Ramos (cell line): Measurements from ENCODE around the gene OR1B1.
"Not testable (repeated sequence)": the region's sequence is repeated elsewhere in the genome, so short reads cannot be mapped to it uniquely, and the experiment has no call there.

ENCODE experiments used
- in situ Hi-C: fragments of 300-500 bp; cut with MboI; formaldehyde crosslinking; loops from one replicate; pipeline ENCODE4 v1.14.3; 2022; ENCODE audit warnings: low sequenced_read_pairs; ENCODE audit not compliant: unreplicated experiment

Gene OR1B1

DNA sequence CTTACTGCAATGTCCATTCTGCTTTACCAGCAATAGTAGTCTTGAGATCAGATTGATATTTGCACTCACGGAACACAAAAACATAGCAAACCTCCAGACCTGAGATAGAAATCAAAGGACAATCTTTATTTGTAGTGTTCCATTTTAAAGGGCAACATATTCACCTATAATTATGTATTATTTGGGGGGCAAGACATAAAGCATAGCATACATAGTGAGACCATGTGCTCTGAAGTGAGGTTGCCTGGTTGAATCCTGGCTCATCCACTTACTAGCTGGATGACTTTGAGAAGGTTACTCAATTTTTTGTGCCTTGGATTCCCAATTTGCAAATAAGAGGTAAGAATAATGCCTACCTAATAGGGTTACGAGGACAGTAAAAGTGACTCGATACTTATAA, at the start of gene OR1B1:
OR1B1 (minus strand) TSS at position 101 of the 400 bp plus-strand sequence.
- in situ Hi-C loops = no loop called here

DNA sequence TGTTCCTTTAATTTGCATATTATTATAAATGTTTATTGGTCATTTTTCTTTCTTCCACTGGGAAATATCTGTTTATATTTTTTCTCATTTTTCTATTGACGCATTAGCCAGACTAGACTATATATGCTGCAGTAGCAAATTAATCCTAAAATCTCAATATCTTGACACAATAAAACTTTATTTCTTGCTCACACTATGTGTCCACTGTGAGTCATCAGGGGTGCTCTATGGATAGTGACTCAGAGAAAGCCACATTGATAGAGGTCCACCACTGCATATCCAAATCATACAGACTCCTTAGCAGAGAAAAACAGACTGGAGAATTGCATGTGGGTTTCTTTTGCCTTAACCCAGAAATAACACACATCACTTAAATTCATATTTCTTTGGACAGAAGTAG, 38.3 kb upstream of the OR1B1 start:
- in situ Hi-C loops = no loop called here

DNA sequence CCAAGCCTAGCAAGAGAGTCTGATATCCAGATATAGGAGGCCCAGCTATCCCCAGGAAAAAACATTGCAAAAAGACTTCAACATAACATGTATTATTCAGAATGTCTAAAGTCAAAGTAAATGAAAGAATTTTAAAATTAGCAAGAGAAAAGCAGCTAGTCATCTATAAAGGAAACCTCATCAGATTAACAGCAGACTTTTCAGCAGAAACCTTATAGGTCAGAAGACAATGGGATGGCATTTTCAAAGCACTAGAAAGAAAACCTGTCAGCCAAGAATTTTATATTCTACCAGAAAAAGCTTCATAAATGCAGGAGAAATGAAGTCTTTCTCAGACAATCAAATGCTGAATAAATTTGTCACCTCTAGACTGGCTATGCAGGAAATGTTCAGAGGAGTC, 27.4 kb upstream of the OR1B1 start:
- in situ Hi-C loops = no loop called here

DNA sequence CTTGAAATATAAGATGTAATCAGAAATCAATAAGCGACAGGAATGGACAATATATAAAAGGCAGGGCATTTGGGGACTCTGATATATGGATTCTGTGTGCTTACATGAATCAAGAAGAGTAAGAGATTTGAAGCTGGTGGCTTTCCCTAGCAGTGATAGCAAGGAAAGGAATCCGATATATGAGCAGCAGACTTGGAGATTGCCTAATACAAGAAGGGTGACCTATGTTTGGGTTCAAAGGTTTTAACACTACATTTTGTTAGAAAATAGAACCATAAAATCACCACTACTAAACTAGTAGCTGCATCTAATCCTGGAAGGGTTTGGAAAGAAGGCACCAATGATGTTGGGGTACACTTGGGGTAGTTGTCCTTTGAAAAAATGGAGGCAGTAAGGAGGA, 15.1 kb upstream of the OR1B1 start:
- in situ Hi-C loops = no loop called here

DNA sequence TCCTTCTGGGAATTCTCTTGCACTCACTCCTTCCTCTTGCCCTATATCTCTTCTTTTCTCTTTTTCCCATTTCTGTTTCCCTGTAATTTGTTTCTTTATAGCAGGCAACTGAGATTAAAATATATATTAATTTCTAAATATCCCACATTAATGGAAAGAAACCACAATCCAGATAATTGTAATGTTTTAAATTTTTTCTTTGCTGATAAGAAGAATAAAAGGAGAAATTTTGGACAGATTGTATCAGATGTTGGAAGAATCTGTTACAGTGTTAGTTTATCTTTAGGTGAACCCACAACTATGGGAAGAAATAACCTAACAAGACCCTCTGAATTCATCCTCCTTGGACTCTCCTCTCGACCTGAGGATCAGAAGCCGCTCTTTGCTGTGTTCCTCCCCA, 4.0 kb upstream of the OR1B1 start, which contains the start of gene OR1L1:
OR1L1 (plus strand) TSS at position 301 of the 400 bp plus-strand sequence; CDS start at position 301, 0 bp downstream.
- in situ Hi-C loops = no loop called here

DNA sequence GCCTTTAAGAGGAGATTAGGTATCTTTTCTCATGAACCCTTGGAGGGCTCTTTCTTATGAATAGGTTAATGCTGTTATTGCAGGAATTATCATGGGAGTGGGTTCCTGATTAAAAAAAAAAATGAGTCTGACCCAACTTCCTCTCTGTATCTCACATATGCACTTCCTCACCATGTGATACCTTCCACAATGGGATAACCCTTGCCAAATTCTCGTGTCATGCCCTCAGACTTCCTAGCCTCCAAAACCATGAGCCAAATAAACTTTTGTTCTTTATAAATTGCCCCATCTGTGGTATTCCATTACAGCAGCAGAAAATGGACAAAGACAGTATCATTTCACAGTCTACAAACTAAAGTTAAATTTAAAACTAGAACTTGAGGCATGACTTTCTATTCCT, 1.0 kb downstream of the OR1B1 start:
- in situ Hi-C loops = no loop called here

DNA sequence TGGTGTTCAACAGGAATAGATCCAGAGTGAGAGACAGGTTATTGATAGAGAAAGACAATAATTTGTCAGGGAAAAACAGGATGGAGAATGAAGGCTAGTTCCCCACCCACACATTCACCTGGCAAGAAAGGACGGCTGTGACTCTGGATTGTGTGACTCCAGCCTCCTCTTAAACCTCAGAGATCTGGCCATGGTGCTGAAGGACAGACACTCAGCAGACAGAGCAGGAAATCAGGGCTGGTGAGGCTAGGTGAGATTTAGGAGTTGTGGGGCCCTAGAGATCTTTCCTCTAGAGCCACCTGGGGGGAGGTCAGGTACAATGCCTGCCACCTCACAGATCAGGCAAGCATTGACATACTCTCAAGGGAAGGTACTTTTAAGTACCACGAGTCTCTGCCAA, 15.2 kb downstream of the OR1B1 start:
- in situ Hi-C loops = no loop called here

DNA sequence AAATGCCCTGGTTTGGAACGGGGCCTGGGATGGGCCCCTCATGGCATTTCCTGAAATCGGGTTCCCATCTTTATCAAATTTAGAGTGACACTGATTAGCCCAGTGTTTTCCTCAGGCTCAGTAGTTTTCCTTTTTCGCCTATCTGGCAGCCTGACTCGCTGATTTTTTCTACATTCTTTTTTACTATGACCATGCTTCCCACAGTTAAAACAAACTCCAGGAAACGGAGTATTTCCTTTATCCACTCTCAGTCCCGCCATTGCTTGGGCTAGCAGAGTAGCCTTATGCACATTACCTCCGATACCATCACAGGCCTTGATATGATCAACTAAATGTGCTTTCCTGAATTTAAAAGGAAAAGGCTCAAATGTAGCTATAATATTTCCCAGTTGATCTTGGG, 37.4 kb downstream of the OR1B1 start:
- in situ Hi-C loops = no loop called here

DNA sequence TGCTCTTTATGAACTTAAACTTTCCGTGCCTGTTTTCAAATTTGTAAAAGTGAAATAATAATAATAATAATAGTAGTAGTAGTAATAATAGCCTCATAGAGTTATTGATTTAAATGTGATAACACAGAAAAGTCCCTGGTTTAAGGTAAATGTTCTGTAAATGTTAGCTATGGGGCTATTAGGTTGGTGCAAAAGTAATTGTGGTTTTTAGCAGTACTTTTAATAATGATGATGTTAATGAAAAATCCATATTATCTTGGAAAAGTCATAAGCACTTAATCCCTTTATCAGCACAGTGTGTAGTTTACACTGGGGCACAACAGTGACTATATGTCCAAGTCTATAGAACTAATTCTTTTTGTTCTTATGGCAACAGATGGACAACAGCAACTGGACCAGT, 43.1 kb downstream of the OR1B1 start, which contains the start of gene OR1Q1:
OR1Q1 (plus strand) TSS at position 377 of the 400 bp plus-strand sequence; CDS start at position 377, 0 bp downstream.
- in situ Hi-C loops = no loop called here

DNA sequence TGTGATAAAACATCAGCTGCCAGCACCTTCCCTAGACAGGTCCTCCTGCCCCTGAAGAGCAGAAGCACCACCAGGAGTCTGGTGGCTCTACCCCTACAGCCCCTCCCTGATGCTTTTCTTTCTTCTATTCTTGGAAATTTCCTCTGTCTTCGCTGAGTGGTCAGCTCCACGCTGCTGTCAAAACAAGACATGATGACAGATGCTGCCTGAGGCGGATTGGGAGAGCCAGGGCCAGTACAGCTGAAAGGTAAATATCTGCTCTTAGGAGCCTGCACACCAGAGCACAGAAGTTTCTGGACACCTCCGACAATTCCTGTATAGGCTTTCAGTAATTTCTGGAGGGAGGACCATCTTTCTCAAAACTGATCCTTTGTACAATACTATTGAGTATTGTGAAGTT, 47.6 kb downstream of the OR1B1 start:
- in situ Hi-C loops = no loop called here

DNA sequence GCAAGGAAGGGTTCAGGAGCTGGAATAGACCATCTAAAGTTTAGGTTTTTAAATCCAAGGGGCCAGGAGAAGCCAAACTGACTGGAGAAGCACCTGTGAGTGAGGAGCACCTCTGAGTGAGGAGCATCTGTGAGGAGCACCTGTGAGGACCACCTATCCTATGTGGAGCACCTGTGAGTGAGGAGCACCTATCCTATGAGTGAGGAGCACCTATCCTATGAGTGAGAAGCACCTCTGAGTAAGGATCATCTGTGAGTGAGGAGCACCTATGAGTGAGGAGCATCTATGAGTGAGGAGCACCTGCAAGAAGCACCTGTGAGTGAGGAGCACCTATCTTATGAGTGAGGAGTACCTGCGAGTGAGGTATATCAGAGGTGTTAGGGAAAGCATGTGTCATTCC, 50.8 kb downstream of the OR1B1 start:
- in situ Hi-C loops = no loop called here

DNA sequence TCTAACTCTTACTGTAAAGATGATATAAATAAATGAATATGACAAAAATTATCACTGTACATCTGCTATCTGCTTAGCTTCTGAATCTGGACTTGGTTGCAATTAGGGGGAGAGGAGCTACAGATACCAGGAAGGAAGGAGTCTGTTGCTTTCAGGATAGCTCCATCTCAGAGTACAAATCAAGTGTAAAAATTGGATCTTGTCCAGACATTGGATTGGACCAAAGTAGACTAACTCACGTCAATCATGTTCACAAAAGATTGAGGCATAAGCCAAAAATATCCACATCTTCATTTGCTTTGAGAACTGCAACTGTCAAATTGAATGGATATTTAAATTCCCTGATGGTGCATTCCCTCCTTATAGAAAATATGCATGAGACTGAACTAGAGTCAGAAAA, 51.7 kb downstream of the OR1B1 start:
- in situ Hi-C loops = no loop called here

DNA sequence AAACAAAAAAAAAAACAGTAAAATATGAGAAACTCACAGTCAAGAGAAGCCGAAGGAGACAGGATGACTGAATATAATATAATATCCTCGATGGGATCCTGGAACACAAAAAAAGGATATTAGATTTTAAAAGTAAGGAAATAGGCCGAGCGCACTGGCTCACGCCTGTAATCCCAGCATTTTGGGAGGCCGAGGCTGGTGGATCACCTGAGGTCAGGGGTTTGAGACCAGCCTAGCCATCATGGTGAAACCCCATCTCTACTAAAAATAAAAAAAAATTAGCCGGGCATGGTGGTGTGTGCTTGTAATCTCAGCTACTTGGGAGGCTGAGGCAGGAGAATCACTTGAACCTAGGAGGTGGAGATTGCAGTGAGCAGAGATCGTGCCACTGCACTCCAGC, 74.1 kb downstream of the OR1B1 start, which contains the start of gene OR1L8:
OR1L8 (minus strand) TSS at position 101 of the 400 bp plus-strand sequence. CDS start 14,907 bp downstream, outside the sequence.
- in situ Hi-C loops = not testable (repeated sequence)

DNA sequence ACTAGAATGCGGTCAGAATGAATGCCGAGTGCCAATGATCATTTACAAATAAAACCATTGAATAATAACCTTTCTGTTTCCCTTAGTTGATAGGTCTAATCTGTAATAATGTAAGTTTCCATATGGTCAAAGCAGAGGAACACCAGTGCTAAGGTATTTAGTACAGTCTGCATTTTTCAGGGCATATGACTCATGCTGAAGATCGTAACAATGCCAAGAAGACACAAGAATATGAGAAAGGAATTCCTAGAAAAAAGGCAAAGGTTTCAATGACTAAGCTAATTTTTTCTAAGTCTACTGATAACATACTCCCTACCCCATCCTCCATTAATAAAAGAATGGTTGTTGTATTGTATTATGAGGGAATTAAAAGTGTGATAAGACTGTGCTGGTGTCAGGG, 77.1 kb downstream of the OR1B1 start:
- in situ Hi-C loops = no loop called here

DNA sequence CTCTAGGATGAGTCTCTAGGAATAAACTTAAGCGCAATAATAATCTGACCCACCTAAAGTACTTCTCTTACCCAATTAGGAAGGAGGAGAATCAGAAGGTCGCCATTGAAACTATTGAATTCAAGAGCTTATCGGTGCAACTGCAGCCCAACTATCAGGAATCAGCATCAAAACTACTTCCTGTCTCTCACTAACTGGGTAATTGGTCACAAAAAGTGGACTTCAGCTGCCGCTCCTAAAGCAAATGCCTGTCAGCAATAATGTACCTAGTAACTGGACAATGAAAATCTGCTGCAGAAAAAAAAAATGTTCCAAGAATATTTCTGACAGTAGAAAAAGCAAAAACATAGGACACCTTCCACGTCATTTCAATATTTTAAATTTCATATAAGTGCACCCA, 77.6 kb downstream of the OR1B1 start:
- in situ Hi-C loops = no loop called here
